K562 (cell line): ENCODE measurements around the gene SMYD2. TPM values are rescaled to one million over a fixed set of nuclear protein-coding genes. Genes with fewer than 3 reads are reported as not detected.

Source experiments
- ATAC-seq: fragments of 200-7000 bp; cut with Tn5 transposase; 3 replicates; pipeline ENCODE4 v1.9.1; 2020; ENCODE audit warnings: moderate library complexity
- BruUV-seq: library from RNA; stranded (reverse); fragments of 400-500 nt; replicated peaks from 2 replicates; lab custom pipeline; 2021; lab: Mats Ljungman, UMichigan
- CTCF ChIA-PET: fragments of 300-600 bp; formaldehyde crosslinking; extraction: SDS; loops from one replicate; lab custom pipeline; 2021; ENCODE audit warnings: low intra/inter-chr PET ratio; lab: Yijun Ruan, JAX
- POLR2A ChIA-PET: fragments of 300-600, 350-650 bp; sonication (Branson Sonifier 250); formaldehyde crosslinking; extraction: SDS; loops from one replicate; lab custom pipeline; 2021; ENCODE audit warnings: antibody characterized with exemption, inconsistent platforms; lab: Yijun Ruan, JAX
- DNase-seq, 4 experiments: peaks; one replicate each; pipeline versions ENCODE4 v3.0.0 to v3.0.0-alpha.2; 2011 to 2018; ENCODE audit warnings: low spot score in 3 of 4, mixed read lengths in 3 of 4; ENCODE audit errors: extremely low read depth in 1 of 4
- FAIRE-seq: peaks from 2 replicates; lab custom pipeline; 2011; peaks lifted over from hg19 to GRCh38; lab: Jason Lieb, UNC
- H2AFZ ChIP-seq: 2 replicates; pipeline ENCODE4 v1.6.0; 2011; ENCODE audit warnings: low read depth, low read length, control low read depth, inconsistent platforms
- H3K27ac ChIP-seq: fragments of 200-600 bp; 3 replicates; pipeline ENCODE4 v1.8.0; 2011; ENCODE audit warnings: low read depth, mild to moderate bottlenecking, control low read depth, inconsistent platforms, low read length, moderate library complexity, mixed read lengths; ENCODE audit errors: extremely low read depth
- H3K27me3 ChIP-seq, 2 experiments: fragments of 300-600 bp in 1 of 2; 2 replicates in 1 of 2; 3 replicates in 1 of 2; pipeline versions ENCODE4 v1.6.0 to v1.8.0; 2011; ENCODE audit warnings: inconsistent platforms in 2 of 2, low read length in 2 of 2, mild to moderate bottlenecking in 1 of 2, mixed read lengths in 1 of 2, moderate library complexity in 1 of 2; ENCODE audit not compliant: control insufficient read depth in 2 of 2, insufficient read depth in 2 of 2
- H3K36me3 ChIP-seq: fragments of 300-600 bp; 3 replicates; pipeline ENCODE4 v1.8.0; 2011; ENCODE audit warnings: mild to moderate bottlenecking, low read length, inconsistent platforms; ENCODE audit not compliant: control insufficient read depth, insufficient read depth
- H3K4me1 ChIP-seq, 2 experiments: fragments of 200-600 bp in 1 of 2; replicated peaks in 1 of 2; 2 replicates in 1 of 2; 3 replicates in 1 of 2; pipeline versions ENCODE4 v1.5.1 to v1.8.0; 2011; ENCODE audit warnings: inconsistent platforms in 2 of 2, low read length in 2 of 2, mild to moderate bottlenecking in 1 of 2, mixed read lengths in 1 of 2, moderate library complexity in 1 of 2; ENCODE audit not compliant: control insufficient read depth in 2 of 2, insufficient read depth in 2 of 2
- H3K4me2 ChIP-seq: 2 replicates; pipeline ENCODE4 v1.6.1; 2011; ENCODE audit warnings: low read length, control low read depth, inconsistent platforms, mixed read lengths; ENCODE audit not compliant: insufficient read depth
- H3K4me3 ChIP-seq: fragments of 200-600 bp; sonication (generic), shearing (Covaris generic); 2 replicates; pipeline ENCODE4 v1.5.1; 2016; ENCODE audit warnings: control low read depth, inconsistent platforms
- H3K79me2 ChIP-seq: fragments of 200-600 bp; 3 replicates; pipeline ENCODE4 v1.8.0; 2011; ENCODE audit warnings: low read length, inconsistent platforms; ENCODE audit not compliant: control insufficient read depth, insufficient read depth
- H3K9ac ChIP-seq, 2 experiments: 2 replicates each; pipeline versions ENCODE4 v1.6.0 to v1.6.1; 2011; ENCODE audit warnings: low read depth in 2 of 2, low read length in 2 of 2, control low read depth in 1 of 2, inconsistent platforms in 1 of 2, mild to moderate bottlenecking in 1 of 2, mixed read lengths in 1 of 2; ENCODE audit not compliant: insufficient read depth in 1 of 2
- H3K9me1 ChIP-seq: one replicate; pipeline ENCODE4 v1.6.0; 2011; ENCODE audit warnings: inconsistent platforms, mild to moderate bottlenecking, low read length, moderate library complexity; ENCODE audit not compliant: control insufficient read depth, insufficient read depth
- H3K9me3 ChIP-seq: replicated peaks from 2 replicates; pipeline ENCODE4 v1.5.1; 2011; ENCODE audit warnings: low read depth, low read length, inconsistent platforms; ENCODE audit not compliant: control insufficient read depth, insufficient read depth
- H4K20me1 ChIP-seq: replicated peaks from 2 replicates; pipeline ENCODE4 v1.6.1; 2011; ENCODE audit warnings: low read length, inconsistent platforms, mixed read lengths; ENCODE audit not compliant: control insufficient read depth, insufficient read depth
- HMGN3 ChIP-seq: IDR thresholded peaks from 2 replicates; pipeline ENCODE4 v1.6.1; 2011; ENCODE audit warnings: borderline replicate concordance, low read depth, mild to moderate bottlenecking, mixed read lengths, low read length; ENCODE audit not compliant: insufficient read length; ENCODE audit errors: extremely low read depth
- MED1 ChIP-seq: sonication (generic); formaldehyde crosslinking; IDR thresholded peaks from 2 replicates; pipeline ENCODE4 v1.8.1; 2023; ENCODE audit warnings: missing genetic modification reagents, borderline replicate concordance
- NCOA6 ChIP-seq: fragments of 450-650 bp; IDR thresholded peaks from 2 replicates; pipeline ENCODE4 v1.6.1; 2017; ENCODE audit warnings: mild to moderate bottlenecking
- NR1H2 ChIP-seq: sonication (generic); formaldehyde crosslinking; IDR thresholded peaks from 2 replicates; pipeline ENCODE4 v1.4.0; 2020; ENCODE audit warnings: mild to moderate bottlenecking, missing genetic modification reagents
- POLR3G ChIP-seq: IDR thresholded peaks from 2 replicates; pipeline ENCODE4 v1.6.1; 2011; ENCODE audit not compliant: insufficient read length, insufficient replicate concordance; ENCODE audit errors: extremely low read depth
- POU5F1 ChIP-seq: fragments of 150-350 bp; IDR thresholded peaks from 2 replicates; pipeline ENCODE4 v1.6.1; 2014; ENCODE audit warnings: borderline replicate concordance, low read length, low read depth, mild to moderate bottlenecking; ENCODE audit not compliant: partially characterized antibody
- SOX6 ChIP-seq: fragments of 450-650 bp; IDR thresholded peaks from 2 replicates; pipeline ENCODE4 v1.6.1; 2014; ENCODE audit warnings: mild to moderate bottlenecking
- STAT5A ChIP-seq: IDR thresholded peaks from 2 replicates; pipeline ENCODE4 v1.6.1; 2012; ENCODE audit warnings: low read length, inconsistent platforms, borderline replicate concordance
- ZNF408 ChIP-seq: fragments of 250-450 bp; sonication (Bioruptor Pico); IDR thresholded peaks from 2 replicates; pipeline ENCODE4 v1.4.0; 2020; ENCODE audit warnings: low read depth, mild to moderate bottlenecking, moderate library complexity
- WGBS: fragments of 100-300 bp; shearing (Covaris generic); methylation state at CpG from one replicate; pipeline ENCODE4 v1.1.6; 2016; ENCODE audit warnings: low coverage, mixed read lengths; ENCODE audit not compliant: insufficient coverage; ENCODE audit errors: missing lambda C conversion rate; 5-methylcytosine and 5-hydroxymethylcytosine counted together
- in situ Hi-C: fragments of 300-500 bp; cut with MboI; formaldehyde crosslinking; loops from 4 replicates; pipeline ENCODE4 v1.15.0; 2018; ENCODE audit warnings: inconsistent platforms, mixed read lengths
- intact Hi-C: fragments of 100-400 bp; cut with micrococcal nuclease; formaldehyde crosslinking; loops from 2 replicates; pipeline ENCODE4 v1.14.2; 2022
- polyA plus RNA-seq, 8 experiments: library from polyadenylated mRNA; depleted of rRNA in 4 of 8; stranded (reverse) in 5 of 8; unstranded in 3 of 8; fragments of >200 nt; fragmentation: Nextera tagmentation in 2 of 8; fragmentation: Illumina TruSeq in 1 of 8; extraction: Ambion mirVana in 2 of 8; extraction: Trizol in 1 of 8; gene quantifications; 2 replicates each; pipeline versions ENCODE4 v1.2.1 to v1.2.3, GENCODE V29; 2011 to 2014; ENCODE audit warnings: inconsistent platforms in 1 of 8, missing spikeins in 1 of 8
- total RNA-seq, 7 experiments: library from RNA; depleted of rRNA in 6 of 7; stranded (reverse); fragments of >200 nt in 6 of 7; fragmentation: Illumina TruSeq in 2 of 7; extraction: Trizol in 2 of 7; gene quantifications; 2 replicates each; pipeline versions ENCODE4 v1.2.1 to v1.2.3, GENCODE V29; 2011 to 2021; ENCODE audit warnings: low replicate concordance in 1 of 7
- TF ChIP-seq, protein P1 (sequence below): sonication (generic); formaldehyde crosslinking; IDR thresholded peaks from 2 replicates; pipeline ENCODE4 v1.8.0; 2022; ENCODE audit warnings: mild to moderate bottlenecking, missing genetic modification reagents
- TF ChIP-seq, protein P2 (sequence below): sonication (generic); formaldehyde crosslinking; IDR thresholded peaks from 2 replicates; pipeline ENCODE4 v1.8.1; 2022; ENCODE audit warnings: missing genetic modification reagents
- TF ChIP-seq, protein P3 (sequence below): fragments of 250-450 bp; sonication (Bioruptor Pico); IDR thresholded peaks from 2 replicates; pipeline ENCODE4 v1.5.0; 2021

The SMYD2 gene
- total and polyA plus RNA-seq, 9 of the 15 experiments (the other 6 are each of a cell fraction or from before 2014, with no cell fraction given), result 13.8 to 81.3 (median 39.9) TPM

DNA sequence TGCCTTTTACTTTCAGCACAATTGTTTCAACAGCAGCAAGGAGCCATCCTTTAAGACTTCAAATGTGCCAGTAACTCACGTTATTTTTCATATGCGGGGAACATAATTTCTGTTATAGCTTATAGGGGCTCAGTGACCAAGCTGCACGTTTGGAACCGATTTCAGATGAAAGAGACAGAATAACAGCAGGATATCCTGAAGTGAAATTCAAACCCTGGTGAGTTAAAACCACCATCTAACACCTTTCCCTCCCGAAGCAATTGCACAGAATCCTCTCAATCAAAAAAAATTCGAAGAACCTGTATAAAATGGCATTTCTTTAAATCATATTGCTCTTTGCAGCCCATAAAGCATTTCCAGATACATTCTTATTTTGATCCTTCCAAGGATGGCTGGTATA, 6.9 kb downstream of the SMYD2 start:
- H3K9me1 ChIP-seq, result no peaks in the 10 kb centered on the region
- no peaks in the 10 kb centered on the region for H4K20me1 ChIP-seq
- H3K4me2 ChIP-seq, result no peak overlapping the region
- 83% methylated on average over 6 of the region's 6 CpGs for WGBS
- in situ Hi-C loops (no loop called here), intact Hi-C loops (no loop called here)
- peaks cover 0 to 6% of the 10 kb centered on the region in 2 experiments; a peak in 3 of 5 replicates for H3K4me1 ChIP-seq
- ChIA-PET POLR2A (no interaction called here), CTCF (no interaction called here)
- DNase-seq (no peak), FAIRE-seq (no peak), ATAC-seq (no peak)
- no peaks in the 10 kb centered on the region for H3K9me3 ChIP-seq
- H3K9ac ChIP-seq, result no peak overlapping the region
- no TSS peak for BruUV-seq
- no peak overlapping the region for H2AFZ ChIP-seq
- H3K79me2 ChIP-seq, result peaks cover 41% of the 10 kb centered on the region
- H3K4me3 ChIP-seq, result no peak overlapping the region
- H3K27ac ChIP-seq, result no peak overlapping the region
- H3K27me3 ChIP-seq, result no peaks in the 10 kb centered on the region
- peaks cover 3% of the 10 kb centered on the region; the same call in 1 of the 3 replicates for H3K36me3 ChIP-seq
- TF ChIP-seq POU5F1, result no peak
- TF ChIP-seq NCOA6, result no peak
- TF ChIP-seq STAT5A, result no peak
- no peak for TF ChIP-seq MED1 (CRISPR knock-in tag)
- TF ChIP-seq SOX6, result no peak
- TF ChIP-seq ZNF408, result no peak
- TF ChIP-seq, protein P1, sequence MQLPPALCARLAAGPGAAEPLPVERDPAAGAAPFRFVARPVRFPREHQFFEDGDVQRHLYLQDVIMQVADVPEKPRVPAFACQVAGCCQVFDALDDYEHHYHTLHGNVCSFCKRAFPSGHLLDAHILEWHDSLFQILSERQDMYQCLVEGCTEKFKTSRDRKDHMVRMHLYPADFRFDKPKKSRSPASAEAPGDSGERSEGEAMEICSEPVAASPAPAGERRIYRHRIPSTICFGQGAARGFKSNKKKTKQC (CRISPR knock-in tag), result no peak
- TF ChIP-seq, protein P2, sequence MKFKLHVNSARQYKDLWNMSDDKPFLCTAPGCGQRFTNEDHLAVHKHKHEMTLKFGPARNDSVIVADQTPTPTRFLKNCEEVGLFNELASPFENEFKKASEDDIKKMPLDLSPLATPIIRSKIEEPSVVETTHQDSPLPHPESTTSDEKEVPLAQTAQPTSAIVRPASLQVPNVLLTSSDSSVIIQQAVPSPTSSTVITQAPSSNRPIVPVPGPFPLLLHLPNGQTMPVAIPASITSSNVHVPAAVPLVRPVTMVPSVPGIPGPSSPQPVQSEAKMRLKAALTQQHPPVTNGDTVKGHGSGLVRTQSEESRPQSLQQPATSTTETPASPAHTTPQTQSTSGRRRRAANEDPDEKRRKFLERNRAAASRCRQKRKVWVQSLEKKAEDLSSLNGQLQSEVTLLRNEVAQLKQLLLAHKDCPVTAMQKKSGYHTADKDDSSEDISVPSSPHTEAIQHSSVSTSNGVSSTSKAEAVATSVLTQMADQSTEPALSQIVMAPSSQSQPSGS, result no peak
- TF ChIP-seq NR1H2 (CRISPR knock-in tag), result no peak
- TF ChIP-seq, protein P3, sequence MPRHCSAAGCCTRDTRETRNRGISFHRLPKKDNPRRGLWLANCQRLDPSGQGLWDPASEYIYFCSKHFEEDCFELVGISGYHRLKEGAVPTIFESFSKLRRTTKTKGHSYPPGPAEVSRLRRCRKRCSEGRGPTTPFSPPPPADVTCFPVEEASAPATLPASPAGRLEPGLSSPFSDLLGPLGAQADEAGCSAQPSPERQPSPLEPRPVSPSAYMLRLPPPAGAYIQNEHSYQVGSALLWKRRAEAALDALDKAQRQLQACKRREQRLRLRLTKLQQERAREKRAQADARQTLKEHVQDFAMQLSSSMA, result no peak
- no peak for TF ChIP-seq POLR3G
- TF ChIP-seq HMGN3, result no peak
